ENCODE results near the gene DCX.

DNA sequence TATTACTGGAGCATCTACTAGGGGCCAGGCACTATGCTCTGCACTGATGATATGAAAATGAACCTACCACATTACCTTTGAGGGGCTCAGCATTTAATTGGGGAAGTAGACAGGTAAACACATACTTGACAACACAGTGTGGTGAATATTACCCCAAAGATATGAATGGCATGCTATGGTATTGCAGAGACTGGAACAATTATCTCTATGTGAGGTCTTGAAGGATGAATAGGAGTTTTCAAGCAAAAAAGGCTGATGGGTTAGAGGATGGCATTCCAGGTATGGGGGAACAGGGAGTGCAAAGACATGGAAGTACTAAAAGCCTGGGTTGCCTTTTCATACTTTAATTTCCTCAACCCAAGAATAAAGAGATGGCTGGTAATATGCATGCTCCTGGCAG, 82.6 kb downstream of the DCX start:
- TF ChIP-seq CTCF (IDR thresholded peaks at IDR 0.05 in 4 of 5, conservative IDR thresholded peaks at IDR 0.05 in 1 of 5) (no peak), POLR2A (IDR thresholded peaks at IDR 0.05) (no peak)
